Activated effector memory CD4-positive, alpha-beta T cell treated with anti-CD3 and anti-CD28 coated beads, Interleukin-2, amount 50 U/mL, for 16 hours (primary cell): ENCODE data around the gene DUSP8.
A peak's percentile ranks its signal among the peaks of the same experiment; 100 is the strongest.

Source experiments
- DNase-seq: peaks from one replicate; pipeline ENCODE4 v3.0.0-alpha.2; 2020

The DUSP8 gene

GRCh38 chr11:1564535-1565172, 7.4 kb downstream of the DUSP8 start:
- peak; percentile 66 for DNase-seq

- DNase-seq: no peak
These were observed 8.2 kb downstream of the DUSP8 start for GRCh38 chr11:1563697-1564534.

GRCh38 chr11:1563149-1563638, 8.9 kb downstream of the DUSP8 start:
- no peak for DNase-seq

GRCh38 chr11:1562469-1563148, 9.5 kb downstream of the DUSP8 start:
- DNase-seq: no peak

DNA sequence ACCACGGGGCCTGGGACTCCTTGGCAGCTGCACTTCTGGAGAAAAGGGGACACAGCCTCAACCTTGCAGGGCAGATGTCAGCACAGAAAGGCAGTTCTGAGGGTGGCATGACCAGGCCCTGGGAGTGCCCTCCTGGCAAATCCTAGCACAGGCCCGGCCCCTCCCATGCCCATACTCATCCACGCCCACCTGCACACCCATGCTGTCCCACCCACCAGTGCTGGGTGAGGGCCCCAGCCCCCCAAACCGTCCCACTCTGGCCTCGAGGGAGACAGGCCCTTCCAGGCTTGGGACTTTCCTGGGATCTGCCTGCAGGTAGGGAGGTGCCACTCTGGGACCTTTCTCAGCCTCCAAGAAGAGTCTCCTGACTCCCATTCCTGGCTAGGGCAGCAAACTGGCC, 10.1 kb downstream of the DUSP8 start:
- DNase-seq: no peak

GRCh38 chr11:1561266-1561665, 10.8 kb downstream of the DUSP8 start:
- no peak for DNase-seq

- no peak for DNase-seq
These were observed 11.3 kb downstream of the DUSP8 start for GRCh38 chr11:1560649-1561251.

GRCh38 chr11:1560002-1560648, 11.9 kb downstream of the DUSP8 start:
- DNase-seq: no peak

GRCh38 chr11:1559111-1559951, 12.7 kb downstream of the DUSP8 start:
- no peak for DNase-seq

GRCh38 chr11:1558775-1559110, 13.3 kb downstream of the DUSP8 start:
- no peak for DNase-seq

GRCh38 chr11:1557904-1558774, 13.9 kb downstream of the DUSP8 start:
- DNase-seq: no peak

DNA sequence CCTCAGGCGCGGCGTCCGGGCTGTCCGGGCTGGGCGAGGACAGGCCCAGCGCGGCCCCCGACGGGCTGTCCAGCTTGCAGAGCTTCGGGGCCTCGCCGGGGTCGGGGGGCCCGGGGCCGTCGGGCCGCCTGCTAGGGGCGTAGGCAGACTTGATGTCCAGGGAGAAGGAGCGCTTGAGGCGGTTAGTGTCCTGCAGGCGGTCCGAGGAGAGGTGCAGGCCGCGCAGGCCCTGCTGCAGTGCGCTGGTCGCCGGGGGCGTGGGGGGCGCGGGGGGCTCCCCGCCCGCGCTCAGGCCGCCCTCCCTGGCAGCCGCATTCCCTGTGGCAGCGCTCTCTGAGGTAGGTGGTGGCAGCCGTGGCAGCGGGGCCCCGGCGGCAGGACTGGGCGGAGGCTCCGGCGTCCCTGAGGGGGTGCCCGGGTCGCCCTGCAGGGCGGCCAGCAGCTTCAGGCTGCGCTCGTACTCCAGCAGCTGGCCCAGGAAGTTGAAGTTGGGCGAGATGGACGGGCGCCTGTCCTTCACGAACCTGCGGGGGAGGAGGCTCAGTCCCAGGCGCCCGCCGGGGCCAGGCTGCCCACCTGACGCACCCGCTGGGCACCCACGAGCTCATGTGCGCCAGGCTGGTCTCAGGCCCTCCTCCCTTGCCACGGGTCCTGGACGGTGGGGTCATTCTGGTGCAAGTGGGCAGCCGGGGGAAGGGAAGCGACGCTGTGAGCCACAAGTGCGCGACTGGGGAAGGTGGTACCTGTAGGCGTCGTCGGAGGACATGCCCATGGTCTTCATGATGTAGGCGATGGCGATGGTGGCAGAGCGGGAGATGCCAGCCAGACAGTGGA, 14.8 kb downstream of the DUSP8 start:
- no peak for DNase-seq

- DNase-seq: no peak
These were observed 15.7 kb downstream of the DUSP8 start for GRCh38 chr11:1556278-1556902.

GRCh38 chr11:1555713-1556153, 16.3 kb downstream of the DUSP8 start:
- DNase-seq: no peak

- DNase-seq: peak; percentile 62
These were observed 16.9 kb downstream of the DUSP8 start for GRCh38 chr11:1554981-1555712.

DNA sequence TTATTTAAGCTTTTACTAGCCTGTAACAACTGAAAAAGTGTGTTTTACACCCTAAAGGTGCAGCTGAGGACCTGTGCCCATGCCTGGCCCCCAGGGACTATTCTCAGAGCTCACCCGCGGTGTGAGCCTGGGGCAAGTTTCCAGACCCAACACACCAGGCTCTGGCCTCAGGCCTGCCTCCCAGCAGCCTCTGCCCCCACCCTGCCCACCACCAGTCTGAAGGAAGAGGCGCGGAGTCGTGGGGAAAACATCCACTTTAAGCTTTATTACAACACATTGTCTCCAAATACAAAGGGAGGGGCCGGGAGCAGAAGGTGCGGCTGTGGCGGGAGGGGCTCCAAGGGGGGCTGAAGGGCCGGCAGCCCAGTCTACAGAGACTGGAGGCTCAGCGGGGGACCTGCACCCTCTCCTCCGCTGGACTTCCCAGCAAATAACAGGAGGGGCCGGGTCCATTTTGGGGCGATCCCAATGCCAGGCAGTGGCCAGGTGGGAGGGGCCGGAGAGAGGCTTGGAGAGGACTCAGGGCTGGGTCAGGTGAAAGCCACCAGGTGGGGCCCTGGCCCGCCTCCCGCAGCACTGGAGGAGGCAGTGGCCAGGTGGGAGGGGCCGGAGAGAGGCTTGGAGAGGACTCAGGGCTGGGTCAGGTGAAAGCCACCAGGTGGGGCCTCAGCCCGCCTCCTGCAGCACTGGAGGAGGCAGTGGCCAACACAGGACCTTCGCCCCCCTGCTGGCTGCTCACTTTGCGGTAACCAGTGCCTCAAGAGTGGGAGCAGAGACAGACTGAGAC, 18.1 kb downstream of the DUSP8 start:
- no peak for DNase-seq
